ENCODE data around the gene PFKFB4. TPM values are rescaled to one million over a fixed set of nuclear protein-coding genes. Genes with fewer than 3 reads are reported as not detected.

PFKFB4 gene
- total and polyA plus RNA-seq, 9 of the 15 experiments (the other 6 are each of a cell fraction or from before 2014, with no cell fraction given), result 0.92 to 56.3 (median 13.5) TPM

- BruUV-seq (replicated peaks), result no TSS peak
- Histone ChIP-seq H3K4me2 (ENCODE audit: insufficient read depth, low read length) (peak overlapping the region; percentile 84), H3K4me1 (replicated peaks in 1 of 2; ENCODE audit: control insufficient read depth in 2 of 2, insufficient read depth in 2 of 2, low read length in 2 of 2) (peaks cover 40 to 49% of the 10 kb centered on the region in 2 experiments), H2AFZ (ENCODE audit: low read depth, low read length) (no peak overlapping the region; the same call in 1 of the 2 replicates), H3K4me3 (peak overlapping the region; percentile 61), H3K9me3 (replicated peaks; ENCODE audit: control insufficient read depth, insufficient read depth, low read depth, low read length) (no peaks in the 10 kb centered on the region), H3K27me3 (ENCODE audit: control insufficient read depth in 2 of 2, insufficient read depth in 2 of 2, low read length in 2 of 2) (no peaks in the 10 kb centered on the region), H3K79me2 (ENCODE audit: control insufficient read depth, insufficient read depth, low read length) (peaks cover 53% of the 10 kb centered on the region), H3K9ac (ENCODE audit: insufficient read depth in 1 of 2, low read depth in 2 of 2, low read length in 2 of 2) (peak overlapping the region; percentile 68 to 71; a peak in 3 of 4 replicates), H3K27ac (ENCODE audit: extremely low read depth, low read depth, low read length) (peak overlapping the region; percentile 69), H4K20me1 (replicated peaks; ENCODE audit: control insufficient read depth, insufficient read depth, low read length) (peaks cover 6% of the 10 kb centered on the region; the same call in 1 of the 2 replicates), H3K36me3 (ENCODE audit: control insufficient read depth, insufficient read depth, low read length) (peaks cover 27% of the 10 kb centered on the region; the same call in 2 of the 3 replicates), H3K9me1 (ENCODE audit: control insufficient read depth, insufficient read depth, low read length) (peaks cover 11% of the 10 kb centered on the region)
- FAIRE-seq (peak; percentile 100), ATAC-seq (peak; percentile 64), DNase-seq (ENCODE audit: extremely low read depth in 1 of 4, low spot score in 3 of 4) (peak; percentile 52 to 90 (median 66))
- intact Hi-C loops (cut with micrococcal nuclease) (loop anchor here (1.0 to 10.0 kb wide), 4 partner anchors 82 to 281 kb away; partner anchors contain the start of genes ATRIP and SLC26A6), in situ Hi-C loops (cut with MboI) (loop anchor here (5.0 kb wide), 1 partner anchor 88 kb away; a partner anchor contains a TSS)
- WGBS (ENCODE audit: insufficient coverage, low coverage, missing lambda C conversion rate), result 6% methylated on average over 8 of the region's 10 CpGs
- ChIA-PET CTCF (ENCODE audit: low intra/inter-chr PET ratio) (no interaction called here), POLR2A (no interaction called here)
- TF ChIP-seq POLR2AphosphoS5 (IDR thresholded peaks at IDR 0.05; ENCODE audit: control insufficient read depth, insufficient read depth, low read depth, low read length), result peak; percentile 83
- TF ChIP-seq PURB (CRISPR knock-in tag; IDR thresholded peaks at IDR 0.05; ENCODE audit: low read depth), result no peak
- TF ChIP-seq ETV6 (IDR thresholded peaks at IDR 0.05; ENCODE audit: borderline replicate concordance in 1 of 2, low read depth in 2 of 2, low read length in 1 of 2), result no peak
- no peak for TF ChIP-seq ETV6 (CRISPR knock-in tag; IDR thresholded peaks at IDR 0.05; ENCODE audit: borderline replicate concordance)
- no peak for TF ChIP-seq PYGO2 (tag; IDR thresholded peaks at IDR 0.05)
- TF ChIP-seq ZEB2 (IDR thresholded peaks at IDR 0.05), result no peak
- no peak for TF ChIP-seq NCOA2 (IDR thresholded peaks at IDR 0.05; ENCODE audit: partially characterized antibody in 2 of 2)
- no peak for TF ChIP-seq KLF13 (tag; IDR thresholded peaks at IDR 0.05; ENCODE audit: borderline replicate concordance, low read depth)
- TF ChIP-seq ZKSCAN1 (IDR thresholded peaks at IDR 0.05; ENCODE audit: low read depth, low read length), result peak; percentile 94
- no peak for TF ChIP-seq ILK (tag; IDR thresholded peaks at IDR 0.05; ENCODE audit: borderline replicate concordance, low read depth)
- TF ChIP-seq TFAP4 (CRISPR knock-in tag; IDR thresholded peaks at IDR 0.05; ENCODE audit: borderline replicate concordance), result peak; percentile 44; the same call in 1 of the 2 replicates
- TF ChIP-seq GATAD2B (IDR thresholded peaks at IDR 0.05; ENCODE audit: borderline replicate concordance), result 0 out of 2 replicates have a peak, but pooled peaks have one; percentile 29
- no peak for TF ChIP-seq HNRNPL (IDR thresholded peaks at IDR 0.05; ENCODE audit: low read depth, low read length)
- no peak for TF ChIP-seq PTRF (tag; IDR thresholded peaks at IDR 0.05)
- no peak for TF ChIP-seq FOXA1 (IDR thresholded peaks at IDR 0.05; ENCODE audit: borderline replicate concordance)
- TF ChIP-seq, protein P1, sequence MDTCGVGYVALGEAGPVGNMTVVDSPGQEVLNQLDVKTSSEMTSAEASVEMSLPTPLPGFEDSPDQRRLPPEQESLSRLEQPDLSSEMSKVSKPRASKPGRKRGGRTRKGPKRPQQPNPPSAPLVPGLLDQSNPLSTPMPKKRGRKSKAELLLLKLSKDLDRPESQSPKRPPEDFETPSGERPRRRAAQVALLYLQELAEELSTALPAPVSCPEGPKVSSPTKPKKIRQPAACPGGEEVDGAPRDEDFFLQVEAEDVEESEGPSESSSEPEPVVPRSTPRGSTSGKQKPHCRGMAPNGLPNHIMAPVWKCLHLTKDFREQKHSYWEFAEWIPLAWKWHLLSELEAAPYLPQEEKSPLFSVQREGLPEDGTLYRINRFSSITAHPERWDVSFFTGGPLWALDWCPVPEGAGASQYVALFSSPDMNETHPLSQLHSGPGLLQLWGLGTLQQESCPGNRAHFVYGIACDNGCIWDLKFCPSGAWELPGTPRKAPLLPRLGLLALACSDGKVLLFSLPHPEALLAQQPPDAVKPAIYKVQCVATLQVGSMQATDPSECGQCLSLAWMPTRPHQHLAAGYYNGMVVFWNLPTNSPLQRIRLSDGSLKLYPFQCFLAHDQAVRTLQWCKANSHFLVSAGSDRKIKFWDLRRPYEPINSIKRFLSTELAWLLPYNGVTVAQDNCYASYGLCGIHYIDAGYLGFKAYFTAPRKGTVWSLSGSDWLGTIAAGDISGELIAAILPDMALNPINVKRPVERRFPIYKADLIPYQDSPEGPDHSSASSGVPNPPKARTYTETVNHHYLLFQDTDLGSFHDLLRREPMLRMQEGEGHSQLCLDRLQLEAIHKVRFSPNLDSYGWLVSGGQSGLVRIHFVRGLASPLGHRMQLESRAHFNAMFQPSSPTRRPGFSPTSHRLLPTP (IDR thresholded peaks at IDR 0.05; ENCODE audit: borderline replicate concordance, extremely low read depth, insufficient read length), result no peak
- TF ChIP-seq, protein P2, sequence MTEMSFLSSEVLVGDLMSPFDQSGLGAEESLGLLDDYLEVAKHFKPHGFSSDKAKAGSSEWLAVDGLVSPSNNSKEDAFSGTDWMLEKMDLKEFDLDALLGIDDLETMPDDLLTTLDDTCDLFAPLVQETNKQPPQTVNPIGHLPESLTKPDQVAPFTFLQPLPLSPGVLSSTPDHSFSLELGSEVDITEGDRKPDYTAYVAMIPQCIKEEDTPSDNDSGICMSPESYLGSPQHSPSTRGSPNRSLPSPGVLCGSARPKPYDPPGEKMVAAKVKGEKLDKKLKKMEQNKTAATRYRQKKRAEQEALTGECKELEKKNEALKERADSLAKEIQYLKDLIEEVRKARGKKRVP (CRISPR knock-in tag; IDR thresholded peaks at IDR 0.05), result no peak
Observed at GRCh38 chr3:48555231-48555948, 1.2 kb downstream of the PFKFB4 start.

Data from K562 (cell line).